HG03378 (cell line): ENCODE data around the gene SCAANT1.

ENCODE experiments used
- ATAC-seq: cut with Tn5 transposase; IDR thresholded peaks from one replicate; pipeline ENCODE4 v1.9.1; 2021; ENCODE audit warnings: mild to moderate bottlenecking, moderate library complexity; ENCODE audit not compliant: unreplicated experiment

SCAANT1 gene

DNA sequence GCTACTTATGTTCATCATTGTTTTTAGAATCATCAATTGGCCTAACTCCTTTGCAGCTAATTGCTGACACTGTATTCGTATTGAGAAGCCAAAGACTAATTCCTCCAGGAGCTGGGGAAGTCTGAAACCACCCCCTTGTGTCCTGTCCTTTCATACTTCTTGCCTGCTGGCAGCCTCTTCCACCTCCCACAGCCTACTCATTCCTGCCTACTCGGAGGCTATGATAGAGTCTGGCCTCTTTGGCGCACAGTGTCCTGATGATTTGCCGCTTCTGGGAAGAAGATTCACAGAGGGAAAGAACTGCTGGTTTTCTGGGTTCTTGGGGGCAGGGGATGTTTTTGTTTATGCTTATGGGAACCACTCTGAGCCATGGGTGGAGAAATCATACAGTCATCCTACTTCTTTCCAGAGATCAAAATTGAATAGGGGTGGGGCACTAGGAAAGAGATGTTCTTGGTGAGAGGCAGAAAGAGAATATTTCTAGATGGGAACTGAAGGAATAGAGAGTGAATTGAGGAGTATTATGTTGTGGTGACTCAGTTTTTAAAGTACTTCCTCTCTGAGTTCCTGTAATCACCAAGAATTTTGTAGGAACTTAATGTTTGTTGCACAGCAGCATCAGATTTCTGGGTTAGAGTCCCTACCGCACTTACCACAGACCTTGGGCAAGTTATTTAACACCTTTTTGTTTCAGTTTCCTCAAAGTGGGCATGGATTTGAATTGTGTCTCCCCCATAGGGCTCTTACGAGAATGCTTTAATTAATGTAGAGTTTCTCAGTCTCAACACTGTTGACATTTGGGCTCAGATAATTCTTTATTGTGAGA is 22.1 kb upstream of the SCAANT1 start:
- no peak for ATAC-seq

- ATAC-seq: peak; percentile 71
These were observed 21.3 kb upstream of the SCAANT1 start for GRCh38 chr3:63933459-63933858.

DNA sequence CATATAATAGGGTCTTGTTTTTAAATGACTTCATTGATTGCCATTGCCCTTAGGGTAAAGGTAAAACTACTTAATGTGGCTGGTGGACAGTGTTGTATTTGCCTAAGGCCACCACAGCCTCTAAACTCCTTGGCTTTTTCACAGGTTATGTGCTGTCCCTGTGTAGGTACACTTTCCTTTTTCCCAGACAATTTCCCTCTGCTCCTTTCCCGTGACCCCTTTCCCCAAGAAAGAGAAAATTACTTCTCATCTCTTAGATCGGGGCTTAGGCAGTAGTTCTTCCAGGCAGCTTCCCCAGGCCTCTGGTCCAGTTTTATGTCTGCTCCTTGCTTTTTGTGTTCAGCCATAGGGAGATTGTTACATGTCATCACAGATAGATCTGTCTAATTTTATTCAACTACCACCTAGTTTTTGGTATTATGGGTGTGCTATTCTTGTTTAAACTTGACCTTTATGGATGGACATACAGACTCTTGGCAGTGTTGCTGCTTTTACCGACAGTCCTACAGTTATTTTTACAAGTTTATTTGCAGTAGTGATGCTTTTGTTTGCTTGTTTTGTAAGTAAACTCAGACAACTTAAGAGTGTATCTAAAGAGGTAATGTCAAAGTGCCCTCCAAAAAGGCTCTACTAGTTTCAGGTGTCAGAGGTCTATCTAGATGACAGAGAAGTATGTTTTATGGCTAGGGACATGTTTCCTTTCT is 20.5 kb upstream of the SCAANT1 start:
- ATAC-seq: no peak

GRCh38 chr3:63931290-63931689 is 19.1 kb upstream of the SCAANT1 start:
- ATAC-seq: no peak

DNA sequence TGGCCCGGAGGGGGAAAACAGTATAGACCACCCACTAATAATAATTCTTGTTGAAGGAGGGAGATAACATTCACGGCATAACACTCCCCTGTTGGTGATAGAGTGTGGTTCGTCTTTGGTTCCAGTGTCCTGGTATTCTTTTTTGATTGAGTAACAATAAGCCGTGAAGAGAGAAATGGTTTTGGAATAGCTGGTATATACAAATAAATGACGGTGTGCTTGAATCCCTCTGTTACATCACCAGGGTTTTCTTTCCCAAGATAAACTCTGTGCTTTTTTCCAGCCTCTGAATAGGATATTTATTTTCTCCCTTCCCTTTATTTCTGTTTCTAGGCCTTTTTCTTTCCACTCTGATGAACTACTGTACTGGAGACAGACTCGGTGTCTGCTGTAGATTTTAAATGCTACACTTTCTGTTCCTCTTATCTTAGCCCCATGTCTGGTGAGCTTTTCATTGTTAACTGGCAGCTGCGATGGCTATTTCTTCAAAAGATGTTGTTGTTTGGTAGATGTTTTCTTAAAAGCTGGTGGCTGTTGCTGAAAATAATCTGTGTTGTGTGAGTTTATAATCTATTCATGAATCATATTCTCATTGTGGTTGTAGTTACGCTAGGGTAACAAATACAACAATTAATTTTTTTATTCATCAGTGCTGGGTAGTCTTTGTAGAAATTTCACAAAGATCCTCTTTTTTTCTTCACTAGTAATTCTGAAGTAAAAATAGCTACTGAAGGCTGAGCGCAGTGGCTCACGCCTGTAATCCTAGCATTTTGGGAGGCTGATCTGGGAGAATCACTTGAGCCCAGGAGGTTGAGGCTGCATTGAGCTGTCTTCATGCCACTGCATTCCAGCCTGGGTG is 15.5 kb upstream of the SCAANT1 start:
- peak; percentile 85 for ATAC-seq

DNA sequence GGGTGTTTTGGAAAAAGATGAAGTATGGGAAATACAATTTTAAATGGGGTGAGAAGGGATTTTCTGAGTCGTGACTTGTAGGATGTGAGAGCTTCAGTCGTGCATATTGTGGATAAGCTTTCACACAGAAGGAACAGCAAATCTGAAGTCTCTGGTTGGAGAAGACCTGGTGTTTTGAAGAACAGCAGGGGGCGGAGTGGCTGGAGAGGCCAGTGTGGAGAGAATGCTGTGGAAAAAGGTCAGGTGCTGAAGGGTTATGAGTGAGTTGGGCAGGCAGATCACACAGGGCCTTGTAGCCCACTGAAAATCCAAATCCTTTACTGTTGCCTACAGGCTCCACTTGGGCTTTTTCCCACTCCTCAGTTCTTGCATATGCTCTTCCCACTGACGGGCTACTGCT is 14.1 kb upstream of the SCAANT1 start:
- no peak for ATAC-seq

GRCh38 chr3:63922491-63923199 is 10.5 kb upstream of the SCAANT1 start:
- ATAC-seq: no peak

DNA sequence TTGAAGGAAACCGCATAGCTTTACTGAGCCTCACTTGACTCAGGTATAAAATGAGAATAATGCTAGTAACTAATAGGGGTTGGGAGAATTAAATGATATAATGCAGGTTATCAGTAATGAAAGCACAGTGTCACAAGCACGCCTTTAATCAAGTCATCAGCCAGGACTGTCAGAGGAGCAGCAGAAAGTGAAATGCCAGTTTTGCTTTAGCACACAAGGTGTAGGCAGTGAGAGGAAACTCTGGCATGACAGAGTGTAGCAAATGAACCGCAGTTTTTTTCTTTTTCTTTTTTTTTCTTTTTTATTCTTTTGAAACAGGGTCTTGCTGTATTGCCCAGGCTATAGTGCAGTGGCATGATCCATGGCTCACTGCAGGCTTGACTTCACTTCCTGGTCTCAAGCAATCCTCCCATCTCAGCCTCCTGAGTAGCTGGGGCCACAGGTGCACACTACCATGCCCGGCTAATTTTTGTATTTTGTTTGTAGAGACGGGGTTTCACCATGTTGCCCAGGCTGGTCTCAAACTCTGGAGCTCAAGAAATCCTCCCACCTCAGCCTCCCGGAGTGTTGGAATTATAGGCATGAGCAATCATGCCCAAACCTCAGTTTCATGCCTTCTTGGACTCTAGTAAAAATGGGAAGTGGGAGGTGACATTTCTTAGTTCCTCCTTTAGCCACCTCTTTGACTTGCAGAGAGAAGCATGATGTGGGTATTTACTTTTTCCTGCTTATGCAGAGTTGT is 9.7 kb upstream of the SCAANT1 start:
- peak; percentile 80 for ATAC-seq

GRCh38 chr3:63920001-63920400 is 7.8 kb upstream of the SCAANT1 start:
- no peak for ATAC-seq

DNA sequence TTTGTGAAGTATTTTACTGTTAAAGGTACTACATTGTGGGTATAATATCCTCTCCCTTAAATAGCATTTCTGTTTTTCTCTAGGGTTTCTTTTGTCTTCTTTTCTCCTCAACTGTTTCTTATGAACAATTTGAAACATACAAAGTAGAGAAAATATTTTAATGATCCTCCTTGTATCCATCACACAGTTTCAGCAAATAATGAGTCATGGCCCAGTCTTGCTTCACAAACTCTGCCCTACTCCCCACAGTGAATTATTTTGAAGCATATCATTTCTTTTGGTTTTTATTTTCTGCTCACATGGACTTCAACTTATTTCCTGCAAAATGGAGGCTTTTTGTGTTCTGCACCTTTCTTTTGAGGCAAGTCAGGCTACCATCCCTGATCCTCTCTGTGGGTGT is 6.1 kb upstream of the SCAANT1 start:
- no peak for ATAC-seq

- ATAC-seq: no peak
These were observed 2.1 kb upstream of the SCAANT1 start for GRCh38 chr3:63914312-63914711.

- ATAC-seq: peak; percentile 24
These were observed 795 bp upstream of the SCAANT1 start for GRCh38 chr3:63912768-63913588.

- peak; percentile 34 for ATAC-seq
These were observed 692 bp downstream of the SCAANT1 start for GRCh38 chr3:63911509-63911872.

DNA sequence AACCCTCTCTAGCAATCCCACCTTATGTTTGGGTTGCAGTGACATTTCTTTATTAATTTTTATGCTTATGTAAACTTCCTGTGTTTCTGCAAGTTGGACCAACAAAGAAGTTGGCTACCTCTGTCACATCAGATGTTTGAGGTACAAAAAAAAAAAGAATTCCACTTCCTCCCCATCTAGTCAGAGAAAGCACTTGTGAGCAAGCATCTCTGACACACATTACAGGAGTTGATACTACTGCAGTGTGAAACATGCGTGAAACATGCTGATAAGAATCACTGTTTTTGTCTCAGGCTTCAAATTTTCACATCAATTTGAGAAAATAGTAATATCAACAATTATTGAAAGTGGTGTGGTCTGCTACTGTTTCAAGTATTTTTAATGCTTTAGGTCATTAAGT is 1.3 kb downstream of the SCAANT1 start:
- no peak for ATAC-seq

DNA sequence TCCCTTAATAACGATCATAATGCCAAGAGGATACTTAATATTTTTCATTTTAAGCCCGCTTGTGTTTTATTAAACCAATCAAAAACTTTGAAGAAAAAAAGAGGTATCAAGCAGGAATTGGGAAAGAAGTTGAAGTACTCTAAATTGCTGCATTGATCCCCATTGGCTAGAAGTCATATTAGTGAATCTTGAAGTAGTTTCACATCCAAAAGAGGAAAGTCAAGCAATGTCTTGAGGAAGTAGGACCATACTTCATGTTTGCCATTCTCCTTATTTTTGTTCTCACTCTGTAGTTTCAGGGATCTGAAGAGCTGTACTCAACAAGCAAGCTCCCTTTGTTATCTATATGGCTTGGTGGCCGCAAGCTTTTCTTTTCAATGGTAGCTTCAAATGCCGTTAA is 2.2 kb downstream of the SCAANT1 start:
- no peak for ATAC-seq

- ATAC-seq: no peak
These were observed 2.8 kb downstream of the SCAANT1 start for GRCh38 chr3:63909431-63909830.

DNA sequence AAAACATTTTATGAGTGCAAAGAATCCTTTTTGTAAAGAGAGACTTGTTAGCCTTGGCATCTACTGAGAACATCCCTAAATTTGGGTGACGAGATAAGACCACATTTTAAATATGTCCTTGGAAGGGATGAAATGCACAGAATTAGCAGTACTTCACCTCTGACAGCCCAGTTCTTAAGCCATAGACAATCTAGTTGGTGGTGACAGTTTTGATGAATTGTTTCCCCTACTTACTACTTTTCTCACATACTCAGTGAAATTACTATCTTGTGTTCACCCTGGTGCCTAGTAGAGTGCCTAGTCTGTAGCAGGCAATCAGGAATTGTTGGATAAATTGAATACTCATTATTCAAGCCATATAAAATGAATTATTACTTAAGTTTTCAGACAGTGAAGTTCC is 3.4 kb downstream of the SCAANT1 start:
- no peak for ATAC-seq

DNA sequence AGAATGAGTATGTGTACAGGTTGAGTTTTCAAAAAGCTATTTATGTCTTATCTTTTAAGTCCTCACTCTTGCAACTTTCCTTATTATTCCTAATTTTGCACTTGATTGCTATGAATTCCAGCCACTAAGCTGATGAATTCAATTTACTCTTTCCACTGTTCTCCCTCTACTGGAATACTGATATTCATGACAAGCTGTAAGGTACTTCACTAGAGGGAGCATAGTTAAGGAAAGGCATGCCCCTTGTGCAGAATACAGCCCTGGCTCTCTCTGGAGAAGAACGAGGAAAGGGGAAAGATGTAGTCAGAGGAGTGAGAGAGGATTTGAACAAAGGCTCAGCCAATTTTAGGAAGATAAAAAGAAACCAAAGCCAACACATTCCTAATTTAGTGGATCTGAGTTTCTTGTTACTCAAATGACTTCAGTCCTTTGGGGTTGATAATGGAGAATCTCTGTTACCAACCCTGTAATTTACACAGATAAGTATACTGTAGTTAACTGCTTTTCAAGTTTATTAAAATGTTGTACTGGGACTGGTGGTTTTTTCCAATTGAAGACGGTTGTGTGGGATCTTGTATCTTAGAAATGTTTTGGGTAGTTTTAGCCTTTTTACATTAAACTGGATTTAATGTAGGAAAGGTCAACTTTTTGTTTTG is 4.0 kb downstream of the SCAANT1 start:
- ATAC-seq: no peak
